ENCODE results near the gene KLHL3. TPM values are rescaled to one million over a fixed set of nuclear protein-coding genes. Genes with fewer than 3 reads are reported as not detected.

KLHL3 gene
- total RNA-seq, 1 donor from 2014 or later = 4.4 TPM

DNA sequence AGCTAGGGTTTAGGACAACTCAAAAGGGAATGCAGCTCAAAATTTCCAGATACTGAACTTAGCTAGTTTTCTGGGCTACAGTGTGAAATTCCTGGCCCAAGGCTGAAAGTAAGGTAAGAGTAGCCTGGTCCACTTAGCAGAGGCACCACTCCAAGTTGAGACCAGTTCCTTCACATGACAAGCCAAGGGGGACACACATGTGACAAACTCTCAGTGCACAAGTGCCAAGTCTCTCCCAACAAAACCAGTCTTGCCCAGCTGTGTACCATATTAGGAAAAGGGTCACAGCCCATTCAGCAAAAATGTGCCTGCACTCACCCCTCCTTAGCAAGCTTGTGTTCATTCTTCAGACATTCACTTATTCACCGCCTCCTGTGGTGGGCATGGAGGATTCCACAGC is 27.8 kb downstream of the KLHL3 start:
- no peak for ATAC-seq

GRCh38 chr5:137706841-137707240 is 29.0 kb downstream of the KLHL3 start:
- ATAC-seq = no peak

DNA sequence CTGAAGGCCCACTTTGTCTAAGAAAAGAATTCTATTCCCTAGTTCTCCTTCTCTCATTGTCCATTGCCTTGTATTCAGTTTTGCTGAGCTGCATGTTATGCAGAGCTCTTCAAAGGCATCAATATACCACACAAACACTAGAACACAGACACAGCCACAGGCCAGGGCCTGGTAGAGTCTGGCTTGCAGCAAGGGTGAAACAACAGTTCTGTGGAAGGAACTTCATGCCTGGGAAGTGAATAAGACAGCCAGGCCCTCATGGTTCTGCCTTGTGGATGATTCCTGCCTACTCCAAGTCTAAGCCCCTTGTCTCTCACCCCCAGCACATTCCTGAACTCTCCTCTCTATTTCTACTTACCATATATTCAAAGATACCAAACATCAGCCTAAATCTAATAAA is 30.8 kb downstream of the KLHL3 start:
- no peak for ATAC-seq

- ATAC-seq = no peak
Observed at GRCh38 chr5:137703565-137703964, 32.3 kb downstream of the KLHL3 start.

- no peak for ATAC-seq
Observed at GRCh38 chr5:137700282-137700680, 35.6 kb downstream of the KLHL3 start.

- no peak for ATAC-seq
Observed at GRCh38 chr5:137699336-137700281, 36.3 kb downstream of the KLHL3 start.

DNA sequence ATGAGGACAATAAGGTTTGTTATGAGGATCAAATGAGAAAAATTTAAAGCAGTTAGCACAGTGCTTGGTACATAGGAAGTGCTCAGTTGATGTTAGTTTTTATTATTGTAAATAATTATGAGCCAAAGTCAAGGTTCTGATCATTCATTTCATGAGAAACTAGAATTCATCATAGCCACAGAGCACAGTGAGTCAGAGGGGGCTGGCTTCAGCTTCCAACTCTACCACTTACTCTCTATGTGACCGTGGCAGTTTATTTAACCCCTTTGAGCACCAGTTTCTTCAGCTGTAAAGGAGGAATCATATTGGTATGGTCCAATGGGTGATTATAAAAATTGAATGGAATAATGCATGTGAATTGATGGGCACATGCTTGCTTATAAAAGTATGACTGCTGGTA is 39.4 kb downstream of the KLHL3 start:
- ATAC-seq = no peak

- peak; percentile 23 for ATAC-seq
Observed at GRCh38 chr5:137695651-137696428, 40.0 kb downstream of the KLHL3 start.

DNA sequence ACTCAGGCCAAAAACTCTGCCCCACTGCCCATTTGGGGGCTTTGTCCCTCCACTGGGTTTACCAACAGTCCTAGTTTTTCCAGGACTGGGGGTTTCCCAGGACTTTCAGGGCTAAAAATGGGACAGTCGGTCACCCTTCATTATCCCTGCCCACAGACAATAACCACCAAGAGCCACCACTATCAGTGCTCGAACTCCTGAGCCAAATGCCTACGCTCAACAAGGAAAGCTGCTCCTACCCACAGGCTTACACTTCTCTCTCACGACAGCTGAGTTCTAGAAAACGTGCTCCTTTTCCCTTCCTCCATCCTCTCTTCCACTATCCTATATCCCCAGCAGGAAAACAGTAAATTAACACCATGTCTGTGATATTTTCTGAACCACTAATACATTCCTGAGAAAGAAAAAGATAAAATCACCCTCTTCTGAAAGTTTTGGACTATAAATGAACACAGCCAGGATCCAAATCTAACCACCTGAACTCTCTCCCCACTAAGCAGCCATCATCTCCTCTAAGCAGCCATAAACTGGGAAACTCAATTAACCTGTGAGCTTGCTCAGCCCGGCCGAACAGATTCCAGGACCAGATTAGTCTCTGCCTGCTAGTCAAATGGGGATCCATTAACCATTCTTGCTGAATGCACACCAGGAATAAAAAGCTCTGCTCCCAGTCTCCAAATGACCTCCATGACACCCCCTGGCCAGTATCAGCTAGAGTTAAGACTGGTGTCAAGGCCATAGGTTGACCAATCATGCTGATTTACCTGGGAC is 41.8 kb downstream of the KLHL3 start:
- no peak for ATAC-seq

DNA sequence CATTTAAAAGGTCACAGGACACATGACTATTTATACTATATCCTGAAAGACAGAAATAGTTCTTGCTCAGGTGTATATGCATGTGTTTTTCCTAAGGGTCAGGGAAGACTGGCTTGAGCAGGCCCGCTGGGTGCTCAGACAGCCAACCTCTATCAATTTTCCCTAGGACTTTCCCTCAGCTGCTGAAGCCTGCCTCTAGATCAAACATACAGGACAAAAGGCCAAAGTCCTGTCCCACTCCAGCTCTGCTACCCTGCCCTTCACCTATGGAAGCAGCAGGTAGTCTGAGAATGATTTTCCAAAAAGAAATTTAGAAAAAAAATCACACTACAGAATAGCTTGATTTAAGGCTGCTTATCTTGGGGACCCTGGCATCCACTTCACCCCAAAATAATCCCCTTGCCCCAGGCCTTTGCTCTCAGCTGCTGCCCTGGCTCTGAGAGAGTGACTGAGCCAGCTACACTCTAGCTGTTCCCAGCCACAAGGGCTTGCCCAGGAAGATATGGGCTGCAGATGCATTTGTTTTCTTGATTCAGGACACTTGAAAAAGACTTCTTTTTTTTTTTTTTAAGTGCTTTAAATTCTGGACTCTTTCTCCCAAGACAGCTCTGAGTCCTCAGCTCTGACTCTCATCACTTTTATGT is 42.5 kb downstream of the KLHL3 start:
- no peak for ATAC-seq

GRCh38 chr5:137689306-137689705 is 46.6 kb downstream of the KLHL3 start:
- ATAC-seq = no peak

GRCh38 chr5:137688210-137688840 is 47.6 kb downstream of the KLHL3 start:
- no peak for ATAC-seq

GRCh38 chr5:137684761-137685160 is 51.1 kb downstream of the KLHL3 start:
- ATAC-seq = no peak

DNA sequence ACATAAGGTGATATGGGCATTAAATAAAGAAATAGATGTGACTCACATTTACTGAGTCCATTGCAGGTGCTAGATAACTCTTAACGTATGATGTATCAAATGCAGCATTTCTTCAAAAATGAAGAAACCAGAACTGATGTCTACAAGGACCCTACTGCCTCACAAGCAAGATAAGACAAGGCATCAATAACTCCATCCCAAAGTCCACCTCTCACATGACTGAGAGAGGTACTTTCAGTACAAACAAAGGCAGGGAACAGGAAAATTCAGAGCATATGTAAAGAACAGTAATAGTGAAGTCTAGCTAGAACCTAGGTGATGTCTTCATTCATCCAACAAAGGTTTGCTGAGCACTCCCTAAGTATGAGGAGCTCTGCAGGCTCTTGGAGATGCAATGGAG is 54.7 kb downstream of the KLHL3 start:
- no peak for ATAC-seq

DNA sequence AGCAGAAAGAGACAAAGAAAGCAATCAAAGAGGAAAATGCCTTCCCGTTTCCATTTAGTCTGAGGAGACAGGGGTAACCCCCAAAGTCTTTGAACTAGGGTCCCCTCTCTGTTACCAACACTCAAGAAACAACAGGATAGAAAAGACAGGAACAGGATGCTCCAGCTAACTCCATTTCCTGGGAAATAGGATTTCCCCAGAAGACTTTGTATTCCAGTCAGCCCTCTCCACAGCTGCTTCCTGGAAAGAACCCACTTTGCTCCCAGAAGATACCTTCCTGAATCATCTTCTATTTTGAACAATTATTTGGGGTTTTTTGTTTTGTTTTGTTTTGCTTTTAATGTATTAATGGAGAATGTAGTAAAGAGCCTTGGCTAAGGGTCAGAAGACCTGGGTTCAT is 56.0 kb downstream of the KLHL3 start:
- no peak for ATAC-seq

DNA sequence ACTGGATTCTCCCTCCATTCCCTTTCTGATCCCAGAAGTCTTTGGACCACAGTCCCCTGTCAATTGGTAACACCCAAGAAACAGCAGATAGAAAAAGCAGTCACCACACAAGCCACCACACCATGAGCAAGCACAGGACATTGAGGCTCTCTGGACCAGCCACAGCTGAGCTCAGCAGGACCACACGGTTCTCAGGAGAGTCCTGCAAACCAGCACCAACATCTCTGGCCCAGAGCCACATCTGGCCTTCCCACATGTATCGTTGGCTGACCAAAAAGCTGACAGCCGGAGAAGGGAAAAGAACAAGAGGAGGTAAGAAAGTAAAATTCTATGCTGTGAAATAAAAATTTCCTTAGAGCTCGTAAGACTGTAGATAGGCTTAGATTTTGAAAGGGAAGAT is 56.7 kb downstream of the KLHL3 start:
- no peak for ATAC-seq

- ATAC-seq = no peak
Observed at GRCh38 chr5:137672881-137673280, 63.0 kb downstream of the KLHL3 start.

- no peak for ATAC-seq
Observed at GRCh38 chr5:137672001-137672400, 63.9 kb downstream of the KLHL3 start.

DNA sequence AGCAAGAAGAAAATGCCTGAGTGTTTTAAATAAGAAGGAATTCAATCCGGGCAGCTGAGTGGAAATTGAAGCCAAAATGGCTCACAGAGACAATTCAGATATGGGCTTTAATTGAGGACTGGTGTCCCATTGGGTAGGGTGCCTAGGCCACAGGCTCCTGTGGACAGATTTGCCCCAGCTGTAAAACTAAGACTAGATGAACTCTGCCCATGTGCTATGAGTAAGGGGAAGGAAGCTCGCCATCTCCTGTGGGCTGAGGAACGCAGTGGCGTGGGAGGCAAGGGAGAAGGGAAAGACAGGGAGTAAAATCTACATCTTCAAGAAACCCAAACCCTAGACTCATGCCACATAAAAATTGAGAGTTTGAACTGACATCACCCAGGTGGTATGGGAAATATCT is 66.1 kb downstream of the KLHL3 start:
- no peak for ATAC-seq

DNA sequence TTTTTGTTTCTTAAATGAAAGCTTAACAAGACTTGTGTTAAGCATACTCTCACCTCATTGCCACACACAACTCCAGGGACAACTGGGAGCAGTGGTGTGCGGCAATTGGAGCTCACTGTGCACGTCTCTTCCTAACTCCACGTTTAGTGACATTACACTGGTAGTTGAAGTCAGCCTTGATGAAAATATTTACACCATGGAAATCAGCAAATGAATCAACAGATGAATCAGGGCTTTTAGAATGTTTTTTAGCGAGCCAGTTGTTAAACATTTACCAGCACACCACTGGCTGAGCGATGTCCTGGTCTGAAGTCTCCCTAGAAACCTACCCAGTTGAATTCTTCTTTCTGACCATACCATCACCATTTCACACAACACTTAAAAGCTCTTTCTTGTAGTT is 67.3 kb downstream of the KLHL3 start:
- ATAC-seq = no peak

- no peak for ATAC-seq
Observed at GRCh38 chr5:137667341-137667740, 68.5 kb downstream of the KLHL3 start.

- no peak for ATAC-seq
Observed at GRCh38 chr5:137666901-137667300, 69.0 kb downstream of the KLHL3 start.

Measured in esophagus mucosa (tissue), 1 donor.